HPDE6-E6E7 (cell line): ENCODE data around the gene CAPN9.
"Not testable (repeated sequence)": the region's sequence is repeated elsewhere in the genome, so short reads cannot be mapped to it uniquely, and the experiment has no call there.

ENCODE experiments used
- DNase-seq: peaks from one replicate; pipeline ENCODE4 v3.0.0; 2011; ENCODE audit warnings: missing footprints; ENCODE audit errors: extremely low spot score

Gene CAPN9

GRCh38 chr1:230746617-230747016 lies 571 bp upstream of the CAPN9 start:
- DNase-seq, result no peak

- DNase-seq, result no peak
These were observed 957 bp downstream of the CAPN9 start for GRCh38 chr1:230747890-230748800.

GRCh38 chr1:230749150-230749549 lies 2.0 kb downstream of the CAPN9 start:
- no peak for DNase-seq

- DNase-seq, result no peak
These were observed 2.4 kb downstream of the CAPN9 start for GRCh38 chr1:230749635-230750034.

DNA sequence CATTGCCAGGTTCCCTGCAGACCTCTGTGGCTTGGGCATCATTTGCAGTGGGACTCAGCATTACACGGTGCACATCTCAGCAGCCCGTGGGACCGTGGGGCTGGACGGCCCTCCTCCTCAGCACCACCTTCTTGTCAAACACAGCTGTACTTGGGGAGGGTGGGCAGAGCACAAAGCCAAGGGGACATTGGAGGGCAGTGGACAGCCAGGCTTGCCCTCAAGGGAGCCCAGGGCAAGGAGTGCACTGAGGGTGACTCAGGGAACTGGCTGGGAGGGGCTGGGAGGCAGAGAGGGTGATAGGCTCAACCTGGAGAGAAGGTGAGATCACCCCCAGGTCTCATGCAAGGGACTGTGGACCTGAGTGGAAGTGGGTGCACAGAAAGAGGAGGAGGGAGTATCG lies 3.4 kb downstream of the CAPN9 start:
- DNase-seq, result no peak

GRCh38 chr1:230750986-230751625 lies 3.9 kb downstream of the CAPN9 start:
- no peak for DNase-seq

GRCh38 chr1:230752407-230752806 lies 5.2 kb downstream of the CAPN9 start:
- DNase-seq, result no peak

DNA sequence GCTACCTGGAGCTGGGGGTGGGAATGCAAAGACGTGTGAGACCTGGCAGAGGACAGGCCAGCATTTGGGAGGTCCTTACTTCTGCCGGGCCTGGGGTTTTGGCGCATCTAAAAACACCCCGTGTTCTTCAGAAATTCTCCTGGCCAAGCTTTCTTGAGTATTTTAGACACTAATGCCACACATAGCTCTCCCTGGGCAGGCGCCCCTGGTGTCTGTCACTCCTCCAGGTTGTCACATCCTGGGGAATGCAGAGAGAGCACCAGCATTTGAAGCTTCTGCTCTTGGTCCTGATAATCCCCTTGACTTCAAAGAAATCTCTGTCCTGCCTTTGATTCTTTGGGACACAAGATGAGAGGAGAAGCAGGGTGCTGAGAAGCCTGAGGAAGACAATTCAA lies 6.0 kb downstream of the CAPN9 start:
- no peak for DNase-seq

- DNase-seq, result no peak
These were observed 6.5 kb downstream of the CAPN9 start for GRCh38 chr1:230753586-230754251.

DNA sequence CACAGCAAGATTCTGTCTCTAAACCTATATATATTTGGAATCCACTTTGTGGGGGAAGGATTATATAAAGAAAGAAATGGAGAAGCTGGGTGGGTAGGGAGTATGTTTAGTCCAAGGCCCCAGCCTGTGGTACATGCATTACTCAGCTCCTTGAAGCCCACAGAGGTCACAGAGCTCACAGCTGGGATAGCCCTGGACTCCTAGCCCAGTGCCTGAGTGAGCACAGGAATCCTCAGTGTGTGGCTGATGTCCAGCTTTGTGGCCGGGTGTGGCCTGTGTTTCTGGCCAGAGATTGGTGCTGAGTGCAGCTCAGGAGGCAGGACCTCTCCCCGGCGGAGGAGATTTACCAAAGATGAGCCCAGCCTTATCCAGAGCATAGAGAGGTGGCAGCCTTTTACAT lies 7.6 kb downstream of the CAPN9 start:
- DNase-seq, result no peak

- DNase-seq, result no peak
These were observed 10.9 kb downstream of the CAPN9 start for GRCh38 chr1:230757856-230758708.

DNA sequence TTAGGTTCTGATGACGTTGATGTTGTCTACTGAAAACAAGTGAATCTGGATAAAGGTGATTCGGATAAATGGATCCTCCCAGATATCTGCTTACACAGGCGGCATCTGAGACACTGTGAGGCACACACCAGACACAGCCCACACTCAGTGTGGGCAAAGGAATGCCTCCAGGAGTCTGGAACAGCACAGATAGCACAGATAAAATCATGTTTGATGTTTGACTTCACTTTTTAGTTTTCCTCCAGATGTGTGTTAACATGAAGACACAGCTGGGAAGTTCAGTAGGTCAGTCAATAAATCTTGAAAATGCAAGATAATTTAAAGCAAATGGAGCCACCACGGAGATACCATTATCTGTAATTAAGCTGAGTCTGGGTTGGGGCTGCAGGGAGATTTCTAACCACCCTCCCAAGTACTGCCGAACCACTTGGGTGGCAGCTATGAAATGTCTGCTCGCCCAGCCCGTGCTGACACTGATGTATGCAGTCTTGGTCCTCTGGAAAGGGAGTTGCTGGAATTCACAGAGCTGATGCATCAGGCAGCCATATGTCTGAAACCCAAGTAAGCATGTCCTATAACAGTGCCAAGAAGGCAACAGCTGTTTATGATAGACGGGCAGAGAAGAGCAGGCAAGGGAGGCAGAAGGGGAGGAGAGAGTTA lies 11.7 kb downstream of the CAPN9 start:
- DNase-seq, result no peak

DNA sequence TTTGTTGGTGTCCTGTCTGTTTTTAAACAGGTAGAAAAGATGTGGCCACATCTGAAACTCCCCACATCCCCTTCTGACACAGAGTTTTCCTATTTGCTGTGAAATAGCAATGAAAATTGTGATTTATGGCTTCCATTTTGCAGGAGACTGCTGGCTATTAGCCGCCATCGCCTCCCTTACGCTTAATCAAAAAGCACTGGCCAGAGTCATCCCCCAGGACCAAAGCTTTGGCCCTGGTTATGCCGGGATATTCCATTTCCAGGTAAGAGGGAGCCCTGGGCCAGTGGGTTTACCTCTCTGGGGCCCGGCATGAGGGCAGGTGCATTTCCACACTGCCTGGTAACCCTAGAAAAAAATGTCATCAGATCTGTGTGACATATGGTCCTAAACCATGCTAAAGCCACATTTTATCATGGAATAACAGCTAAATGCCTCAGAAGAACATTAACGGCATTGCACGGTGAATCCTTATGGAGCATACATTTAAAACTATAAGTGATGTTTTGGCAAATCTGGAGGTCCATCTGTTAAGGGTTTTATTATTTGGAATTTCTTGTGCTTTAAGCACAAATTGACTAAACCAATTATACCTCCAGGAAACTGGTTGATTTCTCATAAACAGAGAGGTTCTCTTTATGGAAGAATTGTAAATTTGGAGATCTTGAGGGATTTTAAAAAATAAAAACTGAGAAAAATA lies 12.3 kb downstream of the CAPN9 start:
- DNase-seq, result no peak

DNA sequence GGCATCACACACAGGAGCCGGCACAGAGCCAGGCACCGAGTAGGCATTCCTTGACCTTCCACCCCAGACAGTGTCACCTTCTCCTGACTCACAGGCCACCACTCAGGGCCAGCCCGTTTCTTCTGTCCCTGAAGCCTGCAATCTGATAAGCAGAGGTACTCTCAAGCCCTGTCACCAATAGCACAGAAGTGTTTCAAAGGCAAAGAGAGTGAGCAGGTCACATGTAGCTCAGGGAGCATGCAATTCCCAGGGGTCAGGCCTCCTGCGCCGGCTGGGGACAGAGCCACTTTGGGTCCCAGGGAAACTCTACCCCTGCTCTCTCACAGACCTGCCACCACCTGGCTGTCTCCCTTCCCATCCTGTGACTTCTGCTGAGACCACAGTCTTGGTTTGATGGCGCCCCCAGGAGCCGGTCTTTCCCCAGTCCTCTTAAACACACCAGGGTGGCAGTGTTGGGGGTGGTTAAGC lies 13.2 kb downstream of the CAPN9 start:
- no peak for DNase-seq

DNA sequence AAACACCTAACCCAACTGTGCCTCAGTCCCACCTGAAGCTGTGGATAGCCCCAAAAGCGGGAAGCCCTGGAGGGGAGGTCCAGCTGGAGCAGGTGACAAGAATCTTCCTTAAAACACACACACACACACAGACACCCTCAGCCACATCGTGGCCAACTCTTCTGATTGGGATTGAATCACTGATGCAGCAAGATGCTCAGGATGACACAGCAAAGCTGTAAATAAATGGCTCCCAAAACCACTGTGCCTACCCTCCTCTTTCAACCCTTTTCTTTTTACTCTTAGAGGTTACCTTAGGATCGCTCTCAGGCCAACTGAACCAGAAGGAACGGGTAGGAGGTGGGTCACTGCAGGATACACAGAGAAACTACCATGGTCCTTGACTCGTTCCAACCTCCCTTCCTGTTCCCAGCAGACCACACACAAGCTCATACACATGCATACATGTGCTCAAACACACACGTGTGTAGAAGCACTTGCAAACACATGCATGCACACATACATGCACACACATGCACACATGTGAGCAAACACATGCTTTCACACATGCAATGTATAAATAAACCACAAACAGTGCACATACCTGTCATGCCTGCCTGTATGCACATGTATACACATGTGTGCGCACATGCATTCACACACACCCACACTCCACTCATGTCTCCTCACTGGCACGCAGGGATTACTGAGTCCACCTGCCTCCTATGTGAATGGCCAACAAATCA lies 14.4 kb downstream of the CAPN9 start:
- no peak for DNase-seq

- no peak for DNase-seq
These were observed 16.9 kb downstream of the CAPN9 start for GRCh38 chr1:230763927-230764591.

- DNase-seq, result no peak
These were observed 19.1 kb downstream of the CAPN9 start for GRCh38 chr1:230766318-230766717.

DNA sequence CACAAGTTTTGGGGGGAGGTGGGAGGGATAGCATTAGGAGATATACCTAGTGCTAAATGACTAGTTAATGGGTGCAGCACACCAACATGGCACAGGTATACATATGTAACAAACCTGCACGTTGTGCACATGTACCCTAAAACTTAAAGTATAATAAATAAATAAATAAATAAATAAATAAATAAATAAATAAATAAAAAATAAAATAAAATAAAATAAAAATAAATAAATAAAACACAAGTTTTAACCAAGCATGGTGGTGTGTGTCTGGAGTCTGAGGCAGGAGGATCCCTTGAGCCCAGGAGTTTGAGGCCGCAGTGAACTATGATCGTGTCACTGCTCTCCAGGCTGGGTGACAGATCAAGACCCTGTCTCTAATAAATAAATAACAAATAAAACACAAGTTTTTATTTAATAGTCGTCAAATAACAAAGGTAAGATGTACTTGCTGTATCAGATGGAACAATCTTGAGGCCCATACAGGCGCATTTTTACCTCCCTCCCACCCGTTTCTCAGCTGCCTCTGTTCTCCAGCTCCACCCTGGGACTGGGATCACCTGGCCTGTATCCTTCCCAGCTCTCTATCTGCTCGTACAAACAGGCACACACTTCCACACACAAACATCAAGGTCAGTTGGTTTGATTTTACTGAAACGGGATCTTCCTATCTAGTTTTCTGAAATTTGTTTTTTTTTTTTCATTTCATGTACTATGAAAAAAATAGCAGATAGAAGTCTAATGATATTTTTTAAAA lies 20.8 kb downstream of the CAPN9 start:
- DNase-seq, result not testable (repeated sequence)
